Measurements from ENCODE around the gene CATSPER3. TPM values are rescaled to one million over a fixed set of nuclear protein-coding genes. Genes with fewer than 3 reads are reported as not detected.

CATSPER3 gene
- total RNA-seq, 1 experiment from 2014 or later = 0.37 TPM

DNA sequence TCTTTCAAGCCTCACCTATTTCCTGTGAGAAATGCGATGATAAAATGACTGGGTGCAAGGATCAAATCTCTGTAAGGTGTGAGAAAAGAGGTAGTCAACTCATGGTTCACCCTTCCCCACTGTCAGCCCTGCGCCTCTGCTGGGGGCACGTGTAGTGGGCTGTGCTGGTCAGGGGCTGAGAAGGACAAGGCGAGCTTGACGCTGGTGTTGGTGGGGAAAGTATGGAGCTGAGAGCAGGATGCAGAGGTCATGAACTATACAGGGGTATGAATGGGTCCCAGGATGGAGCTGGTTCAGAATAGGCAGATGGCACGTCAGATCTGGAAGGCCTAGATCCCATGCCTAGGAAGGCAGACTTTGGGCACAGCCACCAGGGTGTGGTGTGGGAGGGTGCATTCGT is 45.7 kb downstream of the CATSPER3 start (continued):
- no peak for TF ChIP-seq ATF2 (CRISPR knock-in tag; IDR thresholded peaks at IDR 0.05; ENCODE audit: borderline replicate concordance, low read depth)

DNA sequence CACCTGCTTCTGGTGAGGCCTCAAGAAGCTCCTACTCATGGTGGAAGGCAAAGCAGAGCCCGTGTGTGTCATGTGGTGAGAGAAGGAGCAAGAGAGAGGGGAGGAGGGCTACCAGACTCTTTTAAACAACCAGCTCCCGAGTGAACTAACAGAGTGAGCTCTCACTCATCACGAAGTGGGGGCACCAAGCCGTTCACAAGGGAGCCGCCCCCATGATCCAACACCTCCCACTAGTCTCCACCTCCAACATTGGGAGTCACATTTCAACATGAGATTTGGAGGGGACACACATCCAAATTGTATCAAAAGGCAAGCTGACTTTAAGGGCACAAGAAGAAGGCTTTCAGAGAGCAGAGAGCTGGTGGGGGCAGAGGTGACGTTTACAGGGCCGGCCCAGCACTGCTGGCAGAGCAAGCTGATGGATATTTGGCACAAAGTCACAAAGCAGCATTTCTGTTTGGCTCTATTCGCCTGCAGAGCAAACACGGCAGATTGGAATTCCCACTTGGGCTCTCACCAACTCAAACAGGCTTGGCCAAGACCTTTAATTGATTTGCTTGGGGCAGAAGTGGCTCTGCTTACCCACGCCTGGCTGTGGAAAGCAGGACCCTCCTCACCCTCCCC is 46.4 kb downstream of the CATSPER3 start:
- no peaks in the 10 kb centered on the region for H3K36me3 Mint-ChIP-seq
- ATAC-seq = no peak
- ChIA-PET CTCF (interaction anchor here (1.5 kb wide), 1 partner anchor 110 kb away, joined by 4 read pairs; the partner anchor contains the start of gene PCBD2), POLR2A (no interaction called here)
- TF ChIP-seq CREB1 (CRISPR knock-in tag; IDR thresholded peaks at IDR 0.05) (no peak), ATF1 (CRISPR knock-in tag; IDR thresholded peaks at IDR 0.05) (no peak), CDX4 (CRISPR knock-in tag; IDR thresholded peaks at IDR 0.05; ENCODE audit: borderline replicate concordance) (no peak), SOX15 (CRISPR knock-in tag; IDR thresholded peaks at IDR 0.05) (no peak), SP1 (CRISPR knock-in tag; conservative IDR thresholded peaks at IDR 0.05) (no peak), OVOL2 (CRISPR knock-in tag; IDR thresholded peaks at IDR 0.05; ENCODE audit: borderline replicate concordance) (no peak), USF2 (CRISPR knock-in tag; IDR thresholded peaks at IDR 0.05) (no peak), NR1H2 (CRISPR knock-in tag; IDR thresholded peaks at IDR 0.05) (no peak), IRF2 (CRISPR knock-in tag; IDR thresholded peaks at IDR 0.05; ENCODE audit: borderline replicate concordance, low read depth) (no peak), PRRX2 (CRISPR knock-in tag; IDR thresholded peaks at IDR 0.05) (no peak)
- TF ChIP-seq, protein P1, sequence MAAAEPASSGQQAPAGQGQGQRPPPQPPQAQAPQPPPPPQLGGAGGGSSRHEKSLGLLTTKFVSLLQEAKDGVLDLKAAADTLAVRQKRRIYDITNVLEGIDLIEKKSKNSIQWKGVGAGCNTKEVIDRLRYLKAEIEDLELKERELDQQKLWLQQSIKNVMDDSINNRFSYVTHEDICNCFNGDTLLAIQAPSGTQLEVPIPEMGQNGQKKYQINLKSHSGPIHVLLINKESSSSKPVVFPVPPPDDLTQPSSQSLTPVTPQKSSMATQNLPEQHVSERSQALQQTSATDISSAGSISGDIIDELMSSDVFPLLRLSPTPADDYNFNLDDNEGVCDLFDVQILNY (CRISPR knock-in tag; IDR thresholded peaks at IDR 0.05) = no peak
- DNase-seq (ENCODE audit: low spot score) = no peak
- peaks cover 5% of the 10 kb centered on the region for H3K4me1 Mint-ChIP-seq
- peaks cover 3% of the 10 kb centered on the region; the same call in 1 of the 2 replicates for H3K9me3 Mint-ChIP-seq
- H3K27ac Mint-ChIP-seq = no peak overlapping the region
- H3K4me3 Mint-ChIP-seq = no peak overlapping the region
- H3K27me3 Mint-ChIP-seq (ENCODE audit: low read depth) = no peaks in the 10 kb centered on the region; the same call in 1 of the 2 replicates

- DNase-seq (ENCODE audit: low spot score) = no peak
- H3K4me1 Mint-ChIP-seq = peaks cover 5% of the 10 kb centered on the region
- no peak overlapping the region for H3K4me3 Mint-ChIP-seq
- H3K27ac Mint-ChIP-seq = no peak overlapping the region
- peaks cover 3% of the 10 kb centered on the region; the same call in 1 of the 2 replicates for H3K9me3 Mint-ChIP-seq
- H3K27me3 Mint-ChIP-seq (ENCODE audit: low read depth) = peaks cover 4% of the 10 kb centered on the region
- no peaks in the 10 kb centered on the region for H3K36me3 Mint-ChIP-seq
- no peak for ATAC-seq
- ChIA-PET CTCF (no interaction called here), POLR2A (no interaction called here)
- TF ChIP-seq, protein P2, sequence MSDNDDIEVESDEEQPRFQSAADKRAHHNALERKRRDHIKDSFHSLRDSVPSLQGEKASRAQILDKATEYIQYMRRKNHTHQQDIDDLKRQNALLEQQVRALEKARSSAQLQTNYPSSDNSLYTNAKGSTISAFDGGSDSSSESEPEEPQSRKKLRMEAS (CRISPR knock-in tag; IDR thresholded peaks at IDR 0.05) = no peak
- TF ChIP-seq NFE2L1 (CRISPR knock-in tag; IDR thresholded peaks at IDR 0.05) (no peak), KAT7 (CRISPR knock-in tag; IDR thresholded peaks at IDR 0.05; ENCODE audit: borderline replicate concordance) (no peak), ZNF512 (CRISPR knock-in tag; IDR thresholded peaks at IDR 0.05; ENCODE audit: borderline replicate concordance) (no peak), JAZF1 (CRISPR knock-in tag; IDR thresholded peaks at IDR 0.05) (no peak), NR3C1 (CRISPR knock-in tag; conservative IDR thresholded peaks at IDR 0.05; ENCODE audit: low read depth) (no peak), IRF2 (CRISPR knock-in tag; IDR thresholded peaks at IDR 0.05; ENCODE audit: borderline replicate concordance, low read depth) (no peak), GRHL2 (CRISPR knock-in tag; IDR thresholded peaks at IDR 0.05; ENCODE audit: insufficient replicate concordance, severe bottlenecking) (no peak), TP53 (CRISPR knock-in tag; IDR thresholded peaks at IDR 0.05) (no peak), EMX1 (CRISPR knock-in tag; IDR thresholded peaks at IDR 0.05) (no peak), HMGA2 (CRISPR knock-in tag; IDR thresholded peaks at IDR 0.05) (no peak), ATF2 (CRISPR knock-in tag; IDR thresholded peaks at IDR 0.05; ENCODE audit: borderline replicate concordance, low read depth) (no peak), JUN (CRISPR knock-in tag; IDR thresholded peaks at IDR 0.05) (no peak), NFATC4 (CRISPR knock-in tag; IDR thresholded peaks at IDR 0.05) (no peak)
Measured at GRCh38 chr5:135015942-135016341, 48.2 kb downstream of the CATSPER3 start.

Data from WTC11 (cell line).